GM18526 (cell line): Measurements from ENCODE around the gene SRMS.

Source experiments
- POLR2A ChIP-seq: IDR thresholded peaks from 3 replicates; pipeline ENCODE4 v1.6.1; 2011; ENCODE audit not compliant: insufficient read length; ENCODE audit errors: extremely low read depth

Gene SRMS

GRCh38 chr20:63518351-63518861 is 29.1 kb downstream of the SRMS start:
- no peak for TF ChIP-seq POLR2A

- TF ChIP-seq POLR2A = no peak
These were observed 29.9 kb downstream of the SRMS start for GRCh38 chr20:63517376-63518309.

GRCh38 chr20:63513207-63513606 is 34.3 kb downstream of the SRMS start:
- no peak for TF ChIP-seq POLR2A

- no peak for TF ChIP-seq POLR2A
These were observed 38.4 kb downstream of the SRMS start for GRCh38 chr20:63509088-63509564.

- no peak for TF ChIP-seq POLR2A
These were observed 39.3 kb downstream of the SRMS start for GRCh38 chr20:63508072-63508768.

GRCh38 chr20:63507083-63507743 is 40.3 kb downstream of the SRMS start:
- TF ChIP-seq POLR2A = no peak

- no peak for TF ChIP-seq POLR2A
These were observed 41.8 kb downstream of the SRMS start for GRCh38 chr20:63505723-63506122.

GRCh38 chr20:63505281-63505680 is 42.3 kb downstream of the SRMS start:
- TF ChIP-seq POLR2A = no peak

GRCh38 chr20:63504642-63505041 is 42.9 kb downstream of the SRMS start:
- TF ChIP-seq POLR2A = no peak

- TF ChIP-seq POLR2A = no peak
These were observed 44.0 kb downstream of the SRMS start for GRCh38 chr20:63503524-63503923.

- no peak for TF ChIP-seq POLR2A
These were observed 44.8 kb downstream of the SRMS start for GRCh38 chr20:63502671-63503172.

GRCh38 chr20:63501818-63502670 is 45.5 kb downstream of the SRMS start:
- no peak for TF ChIP-seq POLR2A

- TF ChIP-seq POLR2A = no peak
These were observed 46.4 kb downstream of the SRMS start for GRCh38 chr20:63500902-63501817.

- TF ChIP-seq POLR2A = no peak
These were observed 47.2 kb downstream of the SRMS start for GRCh38 chr20:63500151-63500901.
